ENCODE results near the gene RAB44. TPM values are rescaled to one million over a fixed set of nuclear protein-coding genes. Genes with fewer than 3 reads are reported as not detected.

The RAB44 gene
- total and polyA plus RNA-seq, 2 of the 13 experiments (the other 11 are each of a cell fraction or from before 2014, with no cell fraction given): not detected

- TF ChIP-seq MYPOP (CRISPR knock-in tag; IDR thresholded peaks at IDR 0.05) (peak; percentile 89), CREB1 (IDR thresholded peaks at IDR 0.05) (no peak), CREB1 (CRISPR knock-in tag; IDR thresholded peaks at IDR 0.05) (no peak), ZNF232 (CRISPR knock-in tag; IDR thresholded peaks at IDR 0.05; ENCODE audit: borderline replicate concordance) (peak; percentile 82; the same call in 1 of the 2 replicates), FOXP4 (CRISPR knock-in tag; IDR thresholded peaks at IDR 0.05) (peak; percentile 53; the same call in 1 of the 2 replicates), ZKSCAN8 (CRISPR knock-in tag; IDR thresholded peaks at IDR 0.05; ENCODE audit: borderline replicate concordance) (0 out of 2 replicates have a peak, but pooled peaks have one; percentile 37), MIXL1 (CRISPR knock-in tag; IDR thresholded peaks at IDR 0.05) (no peak), TP53 (CRISPR knock-in tag; conservative IDR thresholded peaks at IDR 0.05) (no peak; the same call in 1 of the 2 replicates), PRDM10 (CRISPR knock-in tag; IDR thresholded peaks at IDR 0.05; ENCODE audit: low read depth) (peak; percentile 25; the same call in 1 of the 2 replicates), ZNF317 (CRISPR knock-in tag; IDR thresholded peaks at IDR 0.05) (no peak), ZNF30 (CRISPR knock-in tag; IDR thresholded peaks at IDR 0.05) (peak; percentile 59; the same call in 1 of the 2 replicates), ZNF577 (CRISPR knock-in tag; IDR thresholded peaks at IDR 0.05; ENCODE audit: borderline replicate concordance, low read depth) (no peak), REST (IDR thresholded peaks at IDR 0.05; ENCODE audit: borderline replicate concordance in 1 of 2, low read depth in 1 of 2, low read length in 2 of 2) (peak in 1 of 2 experiments; percentile 69; a peak in 1 of 4 replicates), MXI1 (IDR thresholded peaks at IDR 0.05; ENCODE audit: borderline replicate concordance, low read depth, low read length) (peak; percentile 90; the same call in 1 of the 3 replicates), ZNF24 (IDR thresholded peaks at IDR 0.05) (no peak)
- TF ChIP-seq, protein P1, sequence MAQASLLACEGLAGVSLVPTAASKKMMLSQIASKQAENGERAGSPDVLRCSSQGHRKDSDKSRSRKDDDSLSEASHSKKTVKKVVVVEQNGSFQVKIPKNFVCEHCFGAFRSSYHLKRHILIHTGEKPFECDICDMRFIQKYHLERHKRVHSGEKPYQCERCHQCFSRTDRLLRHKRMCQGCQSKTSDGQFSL (CRISPR knock-in tag; IDR thresholded peaks at IDR 0.05): peak; percentile 34; the same call in 1 of the 2 replicates
Measured at GRCh38 chr6:36678488-36679042, 19.1 kb upstream of the RAB44 start, which contains the start of gene CDKN1A (continued).
